HCT116 (cell line): ENCODE data around the gene SYT9. TPM values are rescaled to one million over a fixed set of nuclear protein-coding genes. Genes with fewer than 3 reads are reported as not detected.

Source experiments
- ATAC-seq: fragments of 200-7000 bp; cut with Tn5 transposase; 2 replicates; pipeline ENCODE4 v1.9.1; 2020; ENCODE audit warnings: mild to moderate bottlenecking, moderate library complexity
- BruUV-seq: library from RNA; stranded (reverse); fragments of 400-500 nt; replicated peaks from 2 replicates; lab custom pipeline; 2021; lab: Mats Ljungman, UMichigan
- CTCF ChIA-PET: fragments of 300-600 bp; sonication (Branson Sonifier 250); formaldehyde crosslinking; loops from one replicate; lab custom pipeline; 2021; ENCODE audit warnings: antibody characterized with exemption; lab: Charles Lee
- POLR2A ChIA-PET: fragments of 300-600, 350-600 bp; sonication (Branson Sonifier 250); formaldehyde crosslinking; loops from one replicate; lab custom pipeline; 2021; ENCODE audit warnings: antibody characterized with exemption; lab: Charles Lee
- RAD21 ChIA-PET, 2 experiments: fragments of 300-600 bp; sonication (Branson Sonifier 250); formaldehyde crosslinking; loops; one replicate each; lab custom pipeline; 2023; ENCODE audit warnings: low total read pairs in 2 of 2; ENCODE audit not compliant: uncharacterized antibody in 2 of 2, unreplicated experiment in 2 of 2, low non-redundant PET in 1 of 2; lab: Charles Lee
- DNase-seq: peaks from one replicate; pipeline ENCODE4 v3.0.0-alpha.2; 2010; ENCODE audit warnings: low read depth, low spot score
- H2AFZ ChIP-seq: fragments of 200-600 bp; shearing (Covaris generic), sonication (generic); 2 replicates; pipeline ENCODE4 v1.6.1; 2017; ENCODE audit warnings: low read depth, mixed run types, mixed read lengths, antibody characterized with exemption, low read length; ENCODE audit not compliant: poor library complexity, severe bottlenecking
- H3K27ac ChIP-seq: 2 replicates; pipeline ENCODE4 v1.5.1; 2012; ENCODE audit warnings: low read depth, low read length
- H3K27me3 ChIP-seq: fragments of 200-600 bp; sonication (generic); 2 replicates; pipeline ENCODE4 v1.6.1; 2016; ENCODE audit warnings: mixed run types, low read length, mixed read lengths; ENCODE audit not compliant: insufficient read depth
- H3K36me3 ChIP-seq, 2 experiments: fragments of 200-500 bp in 1 of 2; fragments of 200-600 bp in 1 of 2; sonication (Bioruptor generic) in 1 of 2; sonication (generic) in 1 of 2; 2 replicates each; pipeline versions ENCODE4 v1.5.1 to v1.6.1; 2014 to 2016; ENCODE audit warnings: low read length in 2 of 2, inconsistent platforms in 1 of 2, mixed read lengths in 1 of 2, mixed run types in 1 of 2; ENCODE audit not compliant: insufficient read depth in 2 of 2, control insufficient read depth in 1 of 2
- H3K4me1 ChIP-seq, 2 experiments: fragments of 200-600 bp in 1 of 2; sonication (generic) in 1 of 2; 2 replicates each; pipeline versions ENCODE4 v1.5.1 to v1.6.1; 2012 to 2017; ENCODE audit warnings: low read length in 2 of 2, inconsistent platforms in 1 of 2, mild to moderate bottlenecking in 1 of 2, mixed read lengths in 1 of 2, mixed run types in 1 of 2, moderate library complexity in 1 of 2; ENCODE audit not compliant: insufficient read depth in 2 of 2, control insufficient read depth in 1 of 2
- H3K4me2 ChIP-seq: fragments of 200-600 bp; sonication (generic); 2 replicates; pipeline ENCODE4 v1.6.1; 2017; ENCODE audit warnings: mixed run types, low read length, mixed read lengths
- H3K4me3 ChIP-seq, 2 experiments: fragments of 200-600 bp in 1 of 2; sonication (generic) in 1 of 2; replicated peaks in 1 of 2; 2 replicates each; pipeline ENCODE4 v1.5.1; 2011 to 2016; ENCODE audit warnings: low read length in 2 of 2, control low read depth in 1 of 2, low read depth in 1 of 2, mild to moderate bottlenecking in 1 of 2, mixed read lengths in 1 of 2, mixed run types in 1 of 2
- H3K79me2 ChIP-seq: fragments of 200-600 bp; sonication (generic); 2 replicates; pipeline ENCODE4 v1.6.1; 2017; ENCODE audit warnings: mild to moderate bottlenecking, mixed run types, low read length, moderate library complexity, mixed read lengths; ENCODE audit not compliant: insufficient read depth
- H3K9ac ChIP-seq: fragments of 200-600 bp; sonication (generic); 2 replicates; pipeline ENCODE4 v1.6.1; 2016; ENCODE audit warnings: low read length, mixed read lengths
- H3K9me2 ChIP-seq: fragments of 200-600 bp; sonication (generic), shearing (Covaris generic); 2 replicates; pipeline ENCODE4 v1.6.1; 2017; ENCODE audit warnings: mixed run types, mild to moderate bottlenecking, moderate library complexity; ENCODE audit not compliant: insufficient read depth
- H3K9me3 ChIP-seq, 2 experiments: fragments of 200-500 bp in 1 of 2; fragments of 200-600 bp in 1 of 2; sonication (Bioruptor generic) in 1 of 2; sonication (generic) in 1 of 2; 2 replicates each; pipeline ENCODE4 v1.6.1; 2014 to 2017; ENCODE audit warnings: low read length in 2 of 2, mixed read lengths in 2 of 2, inconsistent platforms in 1 of 2, low read depth in 1 of 2, mild to moderate bottlenecking in 1 of 2, mixed run types in 1 of 2, moderate library complexity in 1 of 2; ENCODE audit not compliant: control insufficient read depth in 1 of 2, insufficient read depth in 1 of 2
- H4K20me1 ChIP-seq: fragments of 200-600 bp; sonication (generic), shearing (Covaris generic); 2 replicates; pipeline ENCODE4 v1.6.1; 2017; ENCODE audit warnings: mixed run types, mild to moderate bottlenecking, moderate library complexity; ENCODE audit not compliant: insufficient read depth
- CEBPB ChIP-seq: IDR thresholded peaks from 2 replicates; pipeline ENCODE4 v1.6.1; 2012; ENCODE audit warnings: low read depth
- ELF1 ChIP-seq: IDR thresholded peaks from 2 replicates; pipeline ENCODE4 v1.6.1; 2012; ENCODE audit warnings: low read depth, borderline replicate concordance
- EZH2 ChIP-seq: fragments of 200-600 bp; sonication (generic); IDR thresholded peaks from 2 replicates; pipeline ENCODE4 v1.6.1; 2017; ENCODE audit warnings: antibody characterized with exemption, mixed run types
- JUND ChIP-seq: IDR thresholded peaks from 2 replicates; pipeline ENCODE4 v1.6.1; 2012
- POLR2A ChIP-seq: IDR thresholded peaks from 2 replicates; pipeline ENCODE4 v1.7.0; 2011; ENCODE audit warnings: borderline replicate concordance; ENCODE audit not compliant: insufficient read depth, insufficient read length; ENCODE audit errors: extremely low read depth
- POLR2AphosphoS5 ChIP-seq: IDR thresholded peaks from 2 replicates; pipeline ENCODE4 v1.6.1; 2011; ENCODE audit warnings: mild to moderate bottlenecking, low read depth, low read length, moderate library complexity
- RAD21 ChIP-seq: IDR thresholded peaks from 2 replicates; pipeline ENCODE4 v1.6.1; 2012; ENCODE audit warnings: low read depth, mild to moderate bottlenecking
- SRF ChIP-seq: IDR thresholded peaks from 2 replicates; pipeline ENCODE4 v1.6.1; 2012; ENCODE audit warnings: low read depth
- YY1 ChIP-seq: IDR thresholded peaks from 2 replicates; pipeline ENCODE4 v1.6.1; 2011; ENCODE audit warnings: low read length, low read depth, moderate library complexity, mild to moderate bottlenecking; ENCODE audit not compliant: insufficient replicate concordance; ENCODE audit errors: extremely low read depth
- ZFX ChIP-seq: fragments of 450-650 bp; IDR thresholded peaks from 2 replicates; pipeline ENCODE4 v1.6.1; 2017
- ZNF274 ChIP-seq: fragments of 200-500 bp; sonication (Bioruptor generic); IDR thresholded peaks from 2 replicates; pipeline ENCODE4 v1.6.1; 2014; ENCODE audit warnings: mild to moderate bottlenecking, low read depth, low read length, inconsistent platforms
- intact Hi-C: fragments of 100-400 bp; cut with micrococcal nuclease; formaldehyde crosslinking; loops from 2 replicates; pipeline ENCODE4 v1.10.0; 2022
- total RNA-seq: library from RNA; stranded (reverse); gene quantifications from one replicate; pipeline ENCODE4 v1.2.1, GENCODE V29; 2021; ENCODE audit not compliant: unreplicated experiment
- TF ChIP-seq, protein P1 (sequence below): IDR thresholded peaks from 2 replicates; pipeline ENCODE4 v1.6.1; 2012

SYT9 gene
- total RNA-seq, 1 experiment from 2014 or later, result not detected

DNA sequence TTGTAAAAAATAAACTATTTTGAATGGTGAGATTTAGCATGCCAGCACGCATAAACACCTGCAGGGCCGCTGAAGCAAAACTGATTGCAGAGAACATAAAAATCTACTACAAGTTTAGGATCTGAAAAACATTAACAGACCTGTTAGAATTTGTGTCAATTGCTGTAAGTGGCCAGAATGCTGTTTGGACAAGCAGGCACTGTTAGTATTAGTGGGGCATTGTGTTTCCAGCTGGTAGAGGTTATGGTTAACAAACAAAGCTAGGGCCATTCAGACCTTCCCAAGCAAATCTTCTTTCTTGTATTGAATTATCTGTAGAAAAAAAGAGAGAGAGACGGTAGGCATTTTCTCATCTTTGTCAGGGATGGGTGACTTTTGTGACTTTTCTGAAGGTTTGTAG lies 176.0 kb downstream of the SYT9 start:
- intact Hi-C loops, result no loop called here
- H3K9me2 ChIP-seq, result no peaks in the 10 kb centered on the region
- no peaks in the 10 kb centered on the region for H3K4me1 ChIP-seq
- no peaks in the 10 kb centered on the region for H3K36me3 ChIP-seq
- POLR2A ChIA-PET, result no interaction called here
- BruUV-seq, result no TSS peak
- no peak overlapping the region for H3K4me2 ChIP-seq
- H3K4me3 ChIP-seq, result no peak overlapping the region
- ATAC-seq, result no peak
- TF ChIP-seq POLR2A, result no peak
- TF ChIP-seq EZH2, result no peak
- TF ChIP-seq, protein P1, sequence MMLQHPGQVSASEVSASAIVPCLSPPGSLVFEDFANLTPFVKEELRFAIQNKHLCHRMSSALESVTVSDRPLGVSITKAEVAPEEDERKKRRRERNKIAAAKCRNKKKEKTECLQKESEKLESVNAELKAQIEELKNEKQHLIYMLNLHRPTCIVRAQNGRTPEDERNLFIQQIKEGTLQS, result no peak
- no peak for TF ChIP-seq JUND
- TF ChIP-seq ELF1, result no peak
- TF ChIP-seq SRF, result no peak
- no peak for TF ChIP-seq YY1
- no peak for TF ChIP-seq ZFX
- TF ChIP-seq CEBPB, result no peak
- TF ChIP-seq, all 23 proteins: peak for 0
- Histone ChIP-seq H4K20me1 (no peaks in the 10 kb centered on the region), H3K27me3 (peaks cover 37% of the 10 kb centered on the region), H3K79me2 (no peaks in the 10 kb centered on the region), H3K9me3 (no peaks in the 10 kb centered on the region), H3K27ac (no peak overlapping the region), H3K9ac (no peak overlapping the region), H2AFZ (no peak overlapping the region)
- ChIA-PET RAD21 (no interaction called here), CTCF (no interaction called here)
- DNase-seq, result no peak

DNA sequence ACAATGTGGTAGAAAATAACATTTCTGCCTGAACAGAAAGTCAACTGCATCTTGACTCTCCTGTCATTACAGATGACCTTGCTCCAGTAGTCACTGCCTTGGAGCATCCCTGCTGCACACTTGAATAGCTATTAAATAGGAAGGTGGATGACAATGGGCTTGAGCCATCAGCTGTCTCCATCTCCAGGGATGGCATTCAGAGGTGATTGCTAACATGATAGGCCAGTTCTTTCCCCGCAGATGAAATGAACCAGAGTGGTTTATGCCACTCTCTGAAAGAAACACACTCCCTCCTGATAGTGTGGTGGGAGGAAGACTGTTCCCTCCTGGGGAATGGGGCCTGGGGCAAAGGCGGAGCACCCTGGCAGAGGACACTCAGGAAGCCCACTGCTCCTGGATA lies 176.5 kb downstream of the SYT9 start:
- Histone ChIP-seq H3K4me1 (no peaks in the 10 kb centered on the region), H3K9me3 (no peaks in the 10 kb centered on the region), H3K27ac (no peak overlapping the region), H3K36me3 (no peaks in the 10 kb centered on the region), H2AFZ (no peak overlapping the region), H3K79me2 (no peaks in the 10 kb centered on the region), H4K20me1 (no peaks in the 10 kb centered on the region), H3K9me2 (no peaks in the 10 kb centered on the region), H3K9ac (no peak overlapping the region), H3K4me3 (no peak overlapping the region), H3K27me3 (peaks cover 34% of the 10 kb centered on the region), H3K4me2 (no peak overlapping the region)
- TF ChIP-seq EZH2 (no peak), CEBPB (no peak), SRF (no peak), POLR2AphosphoS5 (no peak), JUND (no peak), RAD21 (no peak), POLR2A (no peak), YY1 (no peak), ZNF274 (no peak)
- TF ChIP-seq, protein P1, result no peak
- ChIA-PET CTCF (no interaction called here), RAD21 (no interaction called here), POLR2A (no interaction called here)
- ATAC-seq (no peak), DNase-seq (no peak)
- intact Hi-C loops, result no loop called here
- BruUV-seq, result no TSS peak
